ENCODE data around the gene FAM184A.
"Not testable (repeated sequence)": the region's sequence is repeated elsewhere in the genome, so short reads cannot be mapped to it uniquely, and the experiment has no call there.

Gene FAM184A, protein sequence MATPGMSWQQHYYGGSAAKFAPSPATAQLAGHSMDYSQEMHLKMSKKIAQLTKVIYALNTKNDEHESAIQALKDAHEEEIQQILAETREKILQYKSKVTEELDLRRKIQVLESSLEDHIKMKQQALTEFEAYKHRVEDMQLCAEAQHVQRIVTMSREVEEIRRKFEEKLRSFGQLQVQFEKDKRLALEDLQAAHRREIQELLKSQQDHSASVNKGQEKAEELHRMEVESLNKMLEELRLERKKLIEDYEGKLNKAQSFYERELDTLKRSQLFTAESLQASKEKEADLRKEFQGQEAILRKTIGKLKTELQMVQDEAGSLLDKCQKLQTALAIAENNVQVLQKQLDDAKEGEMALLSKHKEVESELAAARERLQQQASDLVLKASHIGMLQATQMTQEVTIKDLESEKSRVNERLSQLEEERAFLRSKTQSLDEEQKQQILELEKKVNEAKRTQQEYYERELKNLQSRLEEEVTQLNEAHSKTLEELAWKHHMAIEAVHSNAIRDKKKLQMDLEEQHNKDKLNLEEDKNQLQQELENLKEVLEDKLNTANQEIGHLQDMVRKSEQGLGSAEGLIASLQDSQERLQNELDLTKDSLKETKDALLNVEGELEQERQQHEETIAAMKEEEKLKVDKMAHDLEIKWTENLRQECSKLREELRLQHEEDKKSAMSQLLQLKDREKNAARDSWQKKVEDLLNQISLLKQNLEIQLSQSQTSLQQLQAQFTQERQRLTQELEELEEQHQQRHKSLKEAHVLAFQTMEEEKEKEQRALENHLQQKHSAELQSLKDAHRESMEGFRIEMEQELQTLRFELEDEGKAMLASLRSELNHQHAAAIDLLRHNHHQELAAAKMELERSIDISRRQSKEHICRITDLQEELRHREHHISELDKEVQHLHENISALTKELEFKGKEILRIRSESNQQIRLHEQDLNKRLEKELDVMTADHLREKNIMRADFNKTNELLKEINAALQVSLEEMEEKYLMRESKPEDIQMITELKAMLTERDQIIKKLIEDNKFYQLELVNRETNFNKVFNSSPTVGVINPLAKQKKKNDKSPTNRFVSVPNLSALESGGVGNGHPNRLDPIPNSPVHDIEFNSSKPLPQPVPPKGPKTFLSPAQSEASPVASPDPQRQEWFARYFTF

DNA sequence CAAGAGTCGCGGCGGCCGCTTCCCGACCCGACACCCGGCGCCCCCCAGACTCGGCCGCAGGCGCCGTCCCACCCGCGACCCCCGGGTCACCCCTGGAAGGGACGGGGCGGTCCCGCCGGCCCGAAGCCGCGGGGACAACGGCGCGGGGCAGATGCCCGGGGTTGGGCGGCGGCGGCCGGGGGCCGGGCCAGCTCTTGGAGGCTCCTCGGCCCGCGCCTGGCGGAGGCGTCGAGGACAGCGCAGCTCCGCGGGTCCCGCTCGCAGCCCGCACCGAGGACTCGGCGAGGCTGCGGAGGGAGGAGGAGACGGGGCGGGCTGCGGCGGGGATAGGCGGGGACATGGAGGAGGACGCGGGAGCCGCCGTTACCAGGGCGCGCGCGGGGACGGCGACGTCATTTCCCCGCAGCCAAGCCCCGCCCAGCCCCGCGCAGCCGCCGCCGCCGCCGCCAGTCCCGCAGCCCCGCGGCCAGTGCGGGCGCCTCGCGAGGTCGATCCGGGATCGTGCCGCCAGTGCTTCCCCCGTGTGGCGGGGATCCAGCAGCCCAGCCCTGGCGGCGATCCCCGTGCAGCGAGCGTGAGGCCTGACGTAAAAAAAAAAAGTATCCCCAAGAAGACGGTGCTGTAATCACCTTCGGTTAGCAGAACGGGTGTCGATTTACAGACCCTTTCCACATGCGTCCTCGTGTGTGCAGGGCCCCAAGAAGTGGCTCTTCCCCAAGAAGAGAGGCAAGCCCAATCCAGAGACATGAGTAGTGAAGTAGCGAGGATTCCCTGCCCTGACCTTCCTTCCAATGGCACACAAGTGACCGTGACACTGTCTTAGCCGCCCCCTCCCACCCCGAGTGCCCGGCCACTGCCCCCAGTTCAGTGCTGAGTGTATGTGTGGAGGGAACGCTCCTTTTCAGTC is at the start of gene FAM184A:
TSS of gene FAM184A (minus strand) at position 289 of the 907 bp plus-strand sequence. CDS start 365 bp downstream, outside the sequence.
- peak; percentile 26 for DNase-seq (ENCODE audit: low spot score)

DNA sequence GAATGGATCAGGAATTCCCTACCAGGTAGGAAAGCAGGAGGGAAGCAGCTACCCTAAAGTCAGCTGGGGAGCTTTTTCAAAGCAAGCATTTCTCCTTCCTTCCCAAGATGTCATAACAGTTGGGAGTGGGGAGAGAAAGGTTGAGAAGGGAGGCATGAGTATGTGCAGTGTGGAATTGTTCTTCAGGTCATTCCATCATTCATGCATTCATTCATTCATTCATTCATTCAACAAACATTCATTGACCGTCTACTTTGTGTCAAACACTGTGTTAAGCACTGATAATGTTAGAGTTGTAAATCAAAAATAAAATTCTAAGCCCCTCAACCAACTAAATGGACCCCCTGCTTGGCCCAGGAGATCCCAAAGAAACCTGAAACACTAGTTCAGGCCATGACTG is 49.2 kb upstream of the FAM184A start:
- DNase-seq (ENCODE audit: low spot score): no peak

DNA sequence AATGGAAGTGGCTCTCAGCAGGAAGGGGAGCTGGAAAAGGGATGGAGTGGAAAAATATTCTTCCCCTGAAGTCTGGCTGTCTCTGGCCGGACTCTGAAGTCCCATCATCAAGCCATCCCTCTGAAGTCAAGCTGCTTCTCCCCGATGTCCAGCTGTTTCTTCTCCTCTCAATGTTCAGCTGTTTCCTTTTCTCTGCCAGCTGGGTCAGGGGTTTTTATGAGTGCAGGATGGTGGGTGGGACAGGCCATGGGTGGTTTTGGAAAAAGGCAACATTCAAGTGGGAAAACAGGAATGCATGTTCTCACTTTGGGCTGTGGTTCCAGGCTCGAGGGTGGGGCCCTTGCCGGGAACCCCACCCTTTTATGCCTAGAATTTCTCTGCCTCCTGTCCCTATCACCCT is 48.4 kb upstream of the FAM184A start:
- no peak for DNase-seq (ENCODE audit: low spot score)

DNA sequence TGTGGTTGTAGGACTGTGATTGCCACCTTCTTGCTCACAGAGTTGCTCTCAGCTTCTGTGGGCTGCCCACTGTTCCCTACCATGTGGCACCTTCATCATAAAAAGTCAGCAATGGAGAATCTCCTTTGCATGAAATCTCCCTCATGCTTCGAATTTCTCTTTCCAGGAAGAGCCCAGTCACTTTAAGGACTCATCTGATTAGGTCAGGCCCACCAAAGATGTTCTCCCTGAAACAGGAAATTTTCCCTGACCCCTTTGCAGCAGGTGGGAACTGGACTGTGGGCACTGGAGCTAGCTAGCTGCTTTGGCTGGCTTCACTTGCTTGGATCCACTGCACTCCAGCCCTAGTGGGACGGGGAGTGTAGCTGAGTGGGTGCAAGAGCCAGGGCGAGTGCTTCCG is 47.7 kb upstream of the FAM184A start:
- DNase-seq (ENCODE audit: low spot score): no peak

DNA sequence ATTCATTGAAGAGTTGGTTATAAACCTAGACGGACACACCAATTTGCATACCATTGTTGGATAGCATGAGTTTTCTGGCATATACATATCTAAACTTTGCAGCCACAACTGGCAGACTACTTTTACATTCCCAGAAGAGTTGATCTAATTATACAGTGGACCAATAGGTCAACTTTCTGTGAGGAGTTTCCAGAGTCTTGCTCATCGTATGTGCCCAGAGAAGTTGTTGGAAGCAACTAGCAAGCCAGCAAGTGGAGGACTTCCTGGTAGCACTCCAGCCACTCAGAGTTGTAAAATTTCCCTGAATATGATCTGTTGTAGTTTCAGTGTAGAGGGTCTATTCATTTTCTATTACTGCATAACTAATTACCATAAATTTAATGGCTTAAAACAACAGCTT is 47.1 kb upstream of the FAM184A start:
- DNase-seq (ENCODE audit: low spot score): no peak

DNA sequence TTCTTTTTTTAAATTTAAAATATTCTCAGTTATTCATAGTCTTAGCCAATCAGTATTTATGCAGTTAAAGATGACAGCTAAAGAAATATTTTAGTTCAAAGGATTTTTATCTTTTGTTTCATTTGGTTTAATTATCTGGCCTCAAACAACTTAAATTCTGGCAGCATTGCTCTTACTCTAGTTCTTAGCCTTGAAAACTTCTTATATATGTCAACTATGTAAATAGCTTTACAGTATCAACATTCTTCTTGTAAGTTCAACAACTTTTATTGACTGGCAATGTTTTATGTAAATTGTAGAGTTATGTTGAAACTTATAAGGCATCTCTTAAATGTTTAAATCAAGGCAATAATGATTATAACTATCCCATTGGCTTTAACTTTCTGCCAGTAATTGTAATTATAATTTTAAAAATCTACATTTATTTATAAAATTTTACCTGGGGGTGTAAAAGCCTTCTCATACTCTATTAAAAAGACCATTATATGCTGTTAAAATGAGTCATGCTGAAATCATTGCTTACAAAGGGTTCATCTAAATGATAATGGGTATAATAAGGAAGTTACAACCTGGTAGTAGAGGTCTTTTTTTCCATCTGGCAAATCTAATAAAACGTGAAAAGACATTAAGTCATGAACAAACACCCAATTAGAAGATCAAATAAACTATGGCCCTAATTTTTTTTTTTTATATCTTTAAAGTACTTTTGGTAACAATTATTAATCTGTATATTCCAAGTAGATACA is 45.8 kb upstream of the FAM184A start:
- no peak for DNase-seq (ENCODE audit: low spot score)

DNA sequence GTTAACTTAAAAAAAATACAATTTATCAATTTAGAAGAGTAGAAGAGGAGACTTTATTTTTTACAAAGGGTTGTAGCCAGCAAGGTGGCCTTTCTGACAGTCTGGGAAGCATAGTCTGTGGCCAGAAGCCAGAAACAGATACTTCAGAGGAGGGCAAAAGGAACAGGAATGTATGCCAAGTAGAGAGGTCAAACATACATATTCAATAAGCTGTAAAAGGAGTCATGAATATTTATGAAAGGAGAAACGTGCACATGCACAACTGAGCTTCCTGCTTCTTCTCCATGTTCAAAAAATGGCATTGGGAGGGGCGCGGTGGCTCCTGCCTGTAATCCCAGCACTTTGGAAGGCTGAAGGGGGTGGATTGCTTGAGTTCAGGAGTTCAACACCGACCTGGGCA is 43.9 kb upstream of the FAM184A start:
- DNase-seq (ENCODE audit: low spot score): no peak

DNA sequence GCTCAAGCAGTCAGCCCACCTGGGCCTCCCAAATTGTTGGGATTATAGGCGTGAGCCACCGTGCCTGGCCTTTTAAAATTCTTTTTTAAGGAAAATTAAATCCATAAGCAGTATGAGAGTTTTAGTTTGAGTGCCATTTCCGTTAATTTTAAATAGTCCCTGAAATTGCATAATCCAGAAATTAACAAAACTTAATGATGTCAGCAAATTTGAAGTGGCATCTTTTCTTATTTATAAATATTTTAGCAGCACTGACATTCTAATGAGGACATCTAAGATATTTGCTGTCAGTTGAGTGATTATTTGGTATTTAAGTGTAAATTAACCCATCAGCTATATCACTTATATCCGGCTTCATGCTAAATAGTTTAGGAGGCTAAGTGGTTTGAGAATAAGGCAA is 42.9 kb upstream of the FAM184A start:
- no peak for DNase-seq (ENCODE audit: low spot score)

DNA sequence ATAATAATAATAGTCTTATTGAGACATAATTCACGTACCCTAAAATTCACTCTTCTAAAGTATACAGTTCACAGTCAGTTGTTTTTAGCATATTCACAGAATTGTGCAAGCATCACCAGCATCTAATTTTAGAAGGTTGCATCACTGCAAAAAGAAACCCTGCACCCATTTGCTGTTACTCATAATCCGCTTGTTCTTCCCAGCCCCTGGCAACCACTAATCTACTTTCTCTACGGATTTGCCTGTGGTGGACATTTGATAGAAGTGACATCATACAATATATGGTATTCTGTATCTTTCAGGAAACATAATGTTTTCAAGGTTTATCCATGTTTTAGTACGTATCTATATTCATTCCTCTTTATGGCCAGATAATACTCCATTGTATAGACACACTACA is 41.5 kb upstream of the FAM184A start:
- no peak for DNase-seq (ENCODE audit: low spot score)

DNA sequence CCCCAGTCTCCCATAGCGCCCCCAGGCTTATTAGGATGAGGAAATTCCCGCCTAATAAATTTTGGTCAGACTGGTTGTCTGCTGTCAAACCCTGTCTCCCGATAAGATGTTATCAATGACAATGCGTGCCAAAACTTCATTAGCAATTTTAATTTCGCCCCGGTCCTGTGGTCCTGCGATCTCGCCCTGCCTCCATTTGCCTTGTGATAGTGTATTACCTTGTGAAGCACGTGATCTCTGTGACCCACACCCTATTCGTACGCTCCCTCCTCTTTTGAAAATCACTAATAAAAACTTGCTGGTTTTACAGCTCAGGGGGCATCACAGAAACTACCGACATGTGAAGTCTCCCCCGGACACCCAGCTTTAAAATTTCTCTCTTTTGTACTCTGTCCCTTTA is 40.6 kb upstream of the FAM184A start:
- not testable (repeated sequence) for DNase-seq (ENCODE audit: low spot score)

DNA sequence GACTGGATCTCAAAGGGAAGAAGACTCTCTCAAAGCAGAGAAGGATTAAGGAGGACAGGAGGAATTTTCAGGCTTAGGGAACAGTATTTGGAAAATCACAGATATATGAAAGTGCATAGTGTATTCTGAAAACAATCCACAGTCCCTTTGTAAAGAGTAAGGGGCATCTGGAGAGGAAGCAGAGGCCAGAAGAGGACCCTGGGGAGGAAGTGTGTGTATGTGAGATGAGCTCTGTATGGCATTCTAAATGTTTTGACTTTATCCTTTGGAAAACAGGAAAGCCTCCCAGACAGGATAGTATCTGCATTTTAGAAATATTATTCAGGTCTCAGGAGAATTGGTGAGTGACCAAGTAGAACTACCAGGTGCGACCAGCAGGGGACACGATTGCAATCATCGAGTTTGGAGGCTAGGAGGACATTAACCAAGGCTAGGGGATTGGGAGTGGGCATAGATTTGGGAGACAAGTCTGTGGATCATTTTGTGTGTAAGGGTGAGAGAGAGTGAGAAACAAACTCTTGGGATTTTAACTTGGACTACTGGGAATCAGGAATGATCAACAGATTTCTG is 38.3 kb upstream of the FAM184A start:
- no peak for DNase-seq (ENCODE audit: low spot score)

DNA sequence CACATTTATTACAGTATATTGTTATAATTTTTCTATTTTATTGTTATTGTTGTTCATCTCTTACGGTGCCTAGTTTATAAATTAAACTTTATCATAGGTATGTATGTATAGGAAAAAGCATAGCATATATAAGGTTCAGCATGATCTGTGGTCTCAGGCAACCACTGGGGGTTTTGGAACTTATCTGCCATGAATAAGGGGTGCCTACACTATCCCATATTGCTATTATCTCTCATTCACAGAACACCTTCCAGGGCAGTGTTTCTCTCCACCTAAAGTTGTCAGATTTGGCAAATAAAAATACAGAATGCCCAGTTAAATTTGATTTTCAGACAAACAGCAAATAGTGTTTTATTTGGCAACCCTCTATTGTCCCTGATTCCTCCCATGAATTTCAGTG is 35.5 kb upstream of the FAM184A start:
- no peak for DNase-seq (ENCODE audit: low spot score)

DNA sequence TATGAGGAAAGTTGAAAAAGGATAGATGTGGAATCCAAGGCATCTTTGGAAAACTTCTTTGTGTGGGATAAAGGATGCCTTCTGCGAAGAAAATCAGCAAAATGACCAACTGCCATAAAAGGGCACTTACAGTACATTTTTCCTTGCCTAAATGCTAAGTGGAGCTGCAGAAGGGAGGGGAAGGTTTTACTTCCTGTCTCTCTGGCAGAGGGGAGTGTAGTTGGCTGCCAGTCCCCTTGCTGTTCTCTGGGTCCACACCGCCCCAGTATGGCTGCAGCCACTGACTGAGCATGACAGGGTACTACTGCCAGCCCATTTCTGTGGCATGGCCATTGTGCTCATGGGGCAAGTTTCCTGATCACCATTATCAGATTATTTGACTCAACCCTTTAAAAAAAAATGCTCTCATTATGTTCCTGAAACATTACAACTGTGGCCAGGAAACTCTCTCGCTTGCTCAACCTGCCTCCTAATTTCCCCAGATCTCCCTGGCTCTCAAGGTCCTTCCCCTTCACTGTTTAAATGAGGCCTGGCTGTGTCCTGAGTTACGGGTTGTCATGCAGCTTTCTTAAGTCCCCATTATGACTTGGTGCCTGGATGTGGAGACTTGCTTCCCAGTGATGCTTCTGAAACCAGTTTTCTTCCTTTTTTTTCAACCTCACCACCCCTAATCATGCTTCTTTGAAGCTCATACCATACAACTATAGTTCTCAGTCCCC is 34.5 kb upstream of the FAM184A start:
- DNase-seq (ENCODE audit: low spot score): no peak

DNA sequence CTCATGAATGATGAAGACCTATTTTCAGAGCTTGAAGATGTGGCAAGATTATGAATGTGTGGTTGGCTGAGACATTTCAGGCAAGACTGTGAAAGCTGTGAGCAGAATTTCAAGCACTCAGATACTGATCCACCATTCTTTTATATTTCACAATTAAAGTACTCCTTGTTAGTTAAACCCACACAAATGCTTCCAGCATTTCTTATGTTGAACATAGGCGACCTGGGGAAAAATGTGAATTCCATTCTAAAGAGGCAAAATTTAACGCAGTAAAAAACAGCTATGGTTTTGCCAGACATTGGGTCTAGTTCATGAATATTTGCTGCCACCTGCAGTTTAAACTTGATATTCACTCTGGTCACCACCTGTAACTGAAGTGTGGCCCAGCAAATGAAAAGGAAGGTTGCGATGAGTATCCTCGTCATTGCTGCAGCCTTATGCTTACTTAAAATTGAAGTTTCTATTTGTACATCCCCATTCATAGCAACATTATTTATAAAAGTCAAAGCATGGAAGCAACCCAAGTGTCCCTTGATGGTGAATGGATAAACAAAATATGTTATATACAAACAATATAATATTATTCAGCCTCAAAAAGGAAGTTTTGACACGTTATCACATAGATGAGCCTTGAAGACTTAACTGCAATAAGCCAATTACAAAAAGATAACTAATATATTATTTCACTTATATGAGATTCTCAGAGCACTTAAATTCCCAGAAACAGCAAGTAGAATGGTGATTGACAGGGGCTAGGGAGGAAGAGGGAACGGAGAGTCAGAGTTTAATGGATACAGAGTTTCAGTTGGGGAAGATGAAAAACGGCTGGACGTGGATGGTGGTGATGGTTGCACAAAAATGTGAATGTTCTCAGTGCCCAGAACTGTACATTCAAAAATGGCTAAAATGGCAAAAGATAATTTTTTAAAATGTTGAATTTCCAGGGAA is 32.4 kb upstream of the FAM184A start:
- peak; percentile 55 for DNase-seq (ENCODE audit: low spot score)

DNA sequence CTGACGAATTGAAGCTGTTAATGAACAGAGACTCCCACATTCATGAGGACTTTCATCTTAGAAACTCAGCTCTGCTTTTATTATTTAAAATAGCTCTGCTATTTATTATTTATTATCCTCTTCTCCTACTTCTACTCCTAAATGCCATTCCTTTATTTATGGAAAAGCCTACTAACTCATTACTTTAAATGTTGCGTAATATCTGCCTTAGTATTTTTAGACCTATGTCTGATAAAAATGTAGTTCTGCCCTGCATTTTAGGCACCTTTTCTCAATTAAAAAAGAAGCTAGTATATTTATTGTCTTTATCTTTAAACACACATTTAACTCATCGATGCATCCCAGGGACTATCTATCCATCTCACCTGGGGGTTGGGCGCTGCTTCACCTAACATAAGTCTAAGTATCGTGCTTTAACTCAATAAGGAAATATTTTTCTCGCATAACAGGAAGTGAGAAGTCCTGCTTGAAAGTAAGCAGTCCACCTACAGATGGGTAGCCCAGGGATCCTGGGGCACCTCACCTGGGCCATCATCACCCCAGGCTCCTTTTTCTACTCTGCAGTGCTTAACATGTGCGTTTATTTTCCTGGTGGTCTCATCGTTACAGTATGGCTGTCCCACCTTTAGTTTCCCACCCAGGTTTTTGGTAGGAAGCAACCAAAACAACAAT is 31.3 kb upstream of the FAM184A start:
- no peak for DNase-seq (ENCODE audit: low spot score)

DNA sequence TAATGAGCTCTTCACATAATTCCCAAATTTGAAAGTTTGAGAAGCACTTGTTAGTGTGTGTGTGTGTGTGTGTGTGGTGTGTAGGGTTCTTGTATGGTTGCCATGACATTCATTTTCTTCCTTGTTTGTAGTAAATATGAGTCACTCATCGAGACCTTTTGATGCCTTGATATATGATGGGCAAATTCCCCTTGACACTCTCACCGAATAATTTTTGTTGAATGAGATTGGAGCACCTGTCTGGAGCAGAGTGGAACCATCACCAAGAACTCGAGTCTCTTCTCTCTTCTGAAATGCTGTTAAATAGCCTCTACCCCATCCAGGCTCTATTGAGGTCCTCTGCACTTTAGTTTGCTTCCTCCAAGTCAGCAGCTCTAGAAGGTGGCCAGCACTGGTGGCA is 29.6 kb upstream of the FAM184A start:
- no peak for DNase-seq (ENCODE audit: low spot score)

DNA sequence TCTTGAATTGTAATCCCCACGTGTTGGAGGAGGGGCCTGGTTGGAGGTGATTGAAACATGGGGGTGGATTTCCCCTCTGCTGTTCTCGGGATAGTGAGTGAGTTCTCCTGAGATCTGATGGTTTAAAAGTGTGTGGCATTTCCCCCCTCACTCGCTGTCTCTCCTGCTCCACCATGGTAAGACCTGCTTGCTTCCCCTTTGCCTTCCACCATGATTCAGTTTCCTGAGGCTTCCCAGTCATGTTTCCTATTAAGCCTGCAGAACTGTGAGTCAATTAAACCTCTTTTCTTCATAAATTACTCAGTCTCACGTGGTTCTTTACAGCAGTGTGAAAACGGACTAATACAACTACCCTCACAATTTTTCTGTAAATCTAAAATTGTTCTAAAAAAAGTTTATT is 26.8 kb upstream of the FAM184A start:
- peak; percentile 77 for DNase-seq (ENCODE audit: low spot score)

DNA sequence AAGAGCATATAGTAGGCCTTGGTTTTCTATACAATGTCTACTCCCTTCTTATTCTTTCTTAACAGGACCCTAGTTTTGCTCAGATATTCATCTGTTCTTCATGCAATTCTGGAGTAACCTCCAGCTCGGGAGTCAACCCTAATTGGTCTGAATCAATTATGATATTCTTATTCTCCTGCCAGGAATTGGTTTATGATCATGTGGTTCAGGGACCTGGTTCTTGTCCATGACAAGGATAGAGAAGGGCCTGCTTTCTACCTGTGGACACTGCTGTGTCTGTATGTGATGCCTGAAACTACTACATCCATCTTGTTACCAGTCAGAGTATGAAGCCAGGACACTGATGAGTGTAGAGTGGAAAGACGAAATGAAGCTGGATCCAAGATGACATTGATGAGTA is 24.4 kb upstream of the FAM184A start:
- DNase-seq (ENCODE audit: low spot score): no peak
